Fibroblast of lung (primary cell): ENCODE measurements around the gene CDC14B. TPM values are rescaled to one million over a fixed set of nuclear protein-coding genes. Genes with fewer than 3 reads are reported as not detected.
A peak's percentile ranks its signal among the peaks of the same experiment; 100 is the strongest.

Experiments used
- DNase-seq, 2 donors: peaks; one replicate each; pipeline versions ENCODE4 v3.0.0 to v3.0.0-alpha.2; 2010; ENCODE audit warnings: low read depth in 2 of 2
- H2AFZ ChIP-seq: 2 replicates; pipeline ENCODE4 v1.5.1; 2012; ENCODE audit warnings: low read length, control low read depth, inconsistent platforms
- H3K27ac ChIP-seq: 2 replicates; pipeline ENCODE4 v1.5.1; 2011; ENCODE audit warnings: low read length, control low read depth; ENCODE audit not compliant: insufficient read depth
- H3K27me3 ChIP-seq: 2 replicates; pipeline ENCODE4 v1.5.1; 2011; ENCODE audit warnings: mild to moderate bottlenecking, low read length; ENCODE audit not compliant: control insufficient read depth, insufficient read depth
- H3K36me3 ChIP-seq: 2 replicates; pipeline ENCODE4 v1.5.1; 2011; ENCODE audit warnings: low read length; ENCODE audit not compliant: control insufficient read depth, insufficient read depth
- H3K4me1 ChIP-seq: 2 replicates; pipeline ENCODE4 v1.5.1; 2011; ENCODE audit warnings: low read length; ENCODE audit not compliant: control insufficient read depth, insufficient read depth; ENCODE audit errors: extremely low read depth
- H3K4me2 ChIP-seq: 2 replicates; pipeline ENCODE4 v1.5.1; 2011; ENCODE audit warnings: low read length, control low read depth; ENCODE audit not compliant: insufficient read depth; ENCODE audit errors: extremely low read depth
- H3K4me3 ChIP-seq, 4 experiments: fragments of 200-600 bp in 1 of 4; sonication (generic) in 1 of 4; replicated peaks in 1 of 4; 2 replicates each; pipeline ENCODE4 v1.5.1; 2011 to 2016; ENCODE audit warnings: low read length in 4 of 4, low read depth in 3 of 4, mild to moderate bottlenecking in 3 of 4, control low read depth in 2 of 4, inconsistent platforms in 1 of 4, mixed read lengths in 1 of 4; ENCODE audit not compliant: insufficient read depth in 1 of 4; ENCODE audit errors: control extremely low read depth in 1 of 4
- H3K79me2 ChIP-seq: 2 replicates; pipeline ENCODE4 v1.5.1; 2012; ENCODE audit warnings: mild to moderate bottlenecking, low read length, inconsistent platforms; ENCODE audit not compliant: control insufficient read depth, insufficient read depth
- H3K9ac ChIP-seq: 2 replicates; pipeline ENCODE4 v1.5.1; 2011; ENCODE audit warnings: mild to moderate bottlenecking, low read length, control low read depth; ENCODE audit not compliant: insufficient read depth
- H3K9me3 ChIP-seq: 2 replicates; pipeline ENCODE4 v1.5.1; 2012; ENCODE audit warnings: low read depth, low read length; ENCODE audit not compliant: control insufficient read depth, insufficient read depth
- H4K20me1 ChIP-seq: 2 replicates; pipeline ENCODE4 v1.5.1; 2011; ENCODE audit warnings: low read length; ENCODE audit not compliant: control insufficient read depth, insufficient read depth; ENCODE audit errors: extremely low read depth
- CTCF ChIP-seq, 2 donors: IDR thresholded peaks in 1 of 2; conservative IDR thresholded peaks in 1 of 2; 1 replicate in 1 of 2; 2 replicates in 1 of 2; pipeline ENCODE4 v1.5.1; 2011 to 2012; ENCODE audit warnings: low read length in 2 of 2, control low read depth in 1 of 2, inconsistent platforms in 1 of 2, low read depth in 1 of 2, mild to moderate bottlenecking in 1 of 2
- EZH2 ChIP-seq: IDR thresholded peaks from 2 replicates; pipeline ENCODE4 v1.5.1; 2012; ENCODE audit warnings: low read length, control low read depth, mild to moderate bottlenecking; ENCODE audit errors: missing control alignments
- polyA plus RNA-seq, 2 donors: library from polyadenylated mRNA; depleted of rRNA in 1 of 2; stranded (reverse) in 1 of 2; unstranded in 1 of 2; fragments of >200 nt; gene quantifications; 2 replicates each; pipeline ENCODE4 v1.2.1, GENCODE V29; 2011 to 2012; ENCODE audit warnings: missing spikeins in 1 of 2
- total RNA-seq: library from RNA; depleted of rRNA; stranded (reverse); fragments of >200 nt; gene quantifications from 2 replicates; pipeline ENCODE4 v1.2.1, GENCODE V29; 2014

CDC14B gene
- total and polyA plus RNA-seq, 2 donors (not counting 1 experiment from before 2014, with no cell fraction given): 38.0 to 68.5 TPM

- no peak overlapping the region for H3K9ac ChIP-seq
- H3K4me3 ChIP-seq: no peak overlapping the region
- peak overlapping the region; percentile 5 for H3K4me2 ChIP-seq
- no peaks in the 10 kb centered on the region for H3K9me3 ChIP-seq
- TF ChIP-seq EZH2 (no peak), CTCF (conservative IDR thresholded peaks at IDR 0.05 in 1 of 2, IDR thresholded peaks at IDR 0.05 in 1 of 2; ENCODE audit: low read depth in 1 of 2, low read length in 2 of 2) (no peak)
- H3K36me3 ChIP-seq: no peaks in the 10 kb centered on the region
- H3K79me2 ChIP-seq: peaks cover 40% of the 10 kb centered on the region
- DNase-seq: peak in 1 of 2 donors; percentile 52
- peak overlapping the region; percentile 80 for H3K27ac ChIP-seq
- H3K4me1 ChIP-seq: peaks cover 17% of the 10 kb centered on the region
- H3K27me3 ChIP-seq: no peaks in the 10 kb centered on the region
- H4K20me1 ChIP-seq: no peaks in the 10 kb centered on the region
- H2AFZ ChIP-seq: no peak overlapping the region
These were observed 6.6 kb downstream of the CDC14B start for GRCh38 chr9:96612966-96613589.

- H3K79me2 ChIP-seq: peaks cover 36% of the 10 kb centered on the region
- TF ChIP-seq CTCF (conservative IDR thresholded peaks at IDR 0.05 in 1 of 2, IDR thresholded peaks at IDR 0.05 in 1 of 2; ENCODE audit: low read depth in 1 of 2, low read length in 2 of 2) (no peak), EZH2 (no peak)
- DNase-seq: peak; percentile 90 to 92
- peak overlapping the region; percentile 80 for H3K27ac ChIP-seq
- no peaks in the 10 kb centered on the region for H3K9me3 ChIP-seq
- H3K9ac ChIP-seq: no peak overlapping the region
- no peaks in the 10 kb centered on the region for H4K20me1 ChIP-seq
- H3K4me3 ChIP-seq: peak overlapping the region in 3 of 4 experiments; percentile 33 to 47 (median 42)
- peaks cover 17% of the 10 kb centered on the region for H3K4me1 ChIP-seq
- H2AFZ ChIP-seq: no peak overlapping the region
- peak overlapping the region; percentile 89 for H3K4me2 ChIP-seq
- no peaks in the 10 kb centered on the region for H3K27me3 ChIP-seq
- no peaks in the 10 kb centered on the region for H3K36me3 ChIP-seq
These were observed 7.3 kb downstream of the CDC14B start for GRCh38 chr9:96612105-96612965.

- no peak overlapping the region for H3K9ac ChIP-seq
- peaks cover 33% of the 10 kb centered on the region for H3K79me2 ChIP-seq
- peak overlapping the region; percentile 89 for H3K4me2 ChIP-seq
- H3K4me1 ChIP-seq: peaks cover 17% of the 10 kb centered on the region
- no peak overlapping the region for H2AFZ ChIP-seq
- H3K27me3 ChIP-seq: no peaks in the 10 kb centered on the region
- H3K9me3 ChIP-seq: no peaks in the 10 kb centered on the region
- no peak for DNase-seq
- no peak for TF ChIP-seq EZH2
- TF ChIP-seq CTCF (conservative IDR thresholded peaks at IDR 0.05 in 1 of 2, IDR thresholded peaks at IDR 0.05 in 1 of 2; ENCODE audit: low read depth in 1 of 2, low read length in 2 of 2): no peak
- H3K27ac ChIP-seq: peak overlapping the region; percentile 80
- peak overlapping the region in 3 of 4 experiments; percentile 33 to 47 (median 42) for H3K4me3 ChIP-seq
- no peaks in the 10 kb centered on the region for H4K20me1 ChIP-seq
- no peaks in the 10 kb centered on the region for H3K36me3 ChIP-seq
These were observed 8.3 kb downstream of the CDC14B start for GRCh38 chr9:96611302-96611701.
